GM18508 (cell line): ENCODE data around the gene AS3MT.
"Not testable (repeated sequence)": the region's sequence is repeated elsewhere in the genome, so short reads cannot be mapped to it uniquely, and the experiment has no call there.

ENCODE experiments used
- ATAC-seq: cut with Tn5 transposase; IDR thresholded peaks from one replicate; pipeline ENCODE4 v1.9.1; 2021; ENCODE audit warnings: moderate number of reproducible peaks; ENCODE audit not compliant: insufficient read depth, unreplicated experiment

The AS3MT gene

GRCh38 chr10:102918817-102919245 is 49.6 kb downstream of the AS3MT start:
- no peak for ATAC-seq

- ATAC-seq, result no peak
Measured at GRCh38 chr10:102919246-102919959, 50.1 kb downstream of the AS3MT start.

- no peak for ATAC-seq
Measured at GRCh38 chr10:102919992-102920739, 50.9 kb downstream of the AS3MT start.

GRCh38 chr10:102923601-102924000 is 54.3 kb downstream of the AS3MT start:
- ATAC-seq, result no peak

GRCh38 chr10:102926842-102927241 is 57.6 kb downstream of the AS3MT start:
- no peak for ATAC-seq

GRCh38 chr10:102927311-102928010 is 58.2 kb downstream of the AS3MT start:
- ATAC-seq, result no peak

- not testable (repeated sequence) for ATAC-seq
Measured at GRCh38 chr10:102928442-102928841, 59.2 kb downstream of the AS3MT start.

- ATAC-seq, result no peak
Measured at GRCh38 chr10:102930720-102931119, 61.5 kb downstream of the AS3MT start.

GRCh38 chr10:102931643-102932042 is 62.4 kb downstream of the AS3MT start:
- no peak for ATAC-seq

- no peak for ATAC-seq
Measured at GRCh38 chr10:102935505-102935904, 66.2 kb downstream of the AS3MT start.

GRCh38 chr10:102935939-102936605 is 66.8 kb downstream of the AS3MT start:
- ATAC-seq, result no peak

GRCh38 chr10:102941401-102941800 is 72.1 kb downstream of the AS3MT start:
- no peak for ATAC-seq

- no peak for ATAC-seq
Measured at GRCh38 chr10:102945449-102945848, 76.2 kb downstream of the AS3MT start.

- ATAC-seq, result no peak
Measured at GRCh38 chr10:102945962-102946361, 76.7 kb downstream of the AS3MT start.

GRCh38 chr10:102946992-102947391 is 77.7 kb downstream of the AS3MT start:
- no peak for ATAC-seq

GRCh38 chr10:102948176-102948575 is 78.9 kb downstream of the AS3MT start:
- no peak for ATAC-seq

- no peak for ATAC-seq
Measured at GRCh38 chr10:102948786-102949185, 79.5 kb downstream of the AS3MT start.

GRCh38 chr10:102949916-102950315 is 80.6 kb downstream of the AS3MT start:
- no peak for ATAC-seq

- no peak for ATAC-seq
Measured at GRCh38 chr10:102951316-102951715, 82.0 kb downstream of the AS3MT start.
